B cell (primary cell): ENCODE results near the gene NOC4L. TPM values are rescaled to one million over a fixed set of nuclear protein-coding genes. Genes with fewer than 3 reads are reported as not detected.

Source experiments
- ATAC-seq: fragments of 200-7000 bp; cut with Tn5 transposase; one replicate; pipeline ENCODE4 v1.10.0; 2021; ENCODE audit warnings: low read depth, mild to moderate bottlenecking, moderate number of reproducible peaks, moderate library complexity
- CTCF ChIA-PET: fragments of 350-600 bp; sonication (Branson Sonifier 250); formaldehyde crosslinking; loops from one replicate; lab custom pipeline; 2021; ENCODE audit warnings: antibody characterized with exemption, inconsistent platforms; lab: Charles Lee
- POLR2A ChIA-PET: fragments of 350-600 bp; sonication (Branson Sonifier 250); formaldehyde crosslinking; loops from one replicate; lab custom pipeline; 2021; ENCODE audit warnings: antibody characterized with exemption; lab: Charles Lee
- DNase-seq: peaks from one replicate; pipeline ENCODE4 v3.0.0; 2013
- H2AFZ ChIP-seq: 2 replicates; pipeline ENCODE4 v1.6.1; 2012; ENCODE audit warnings: mild to moderate bottlenecking, low read depth, low read length; ENCODE audit not compliant: insufficient read depth, poor library complexity, severe bottlenecking
- H3K27ac ChIP-seq, 2 donors: 1 replicate in 1 of 2; 2 replicates in 1 of 2; pipeline ENCODE4 v1.5.1; 2012 to 2013; ENCODE audit warnings: low read length in 2 of 2, mild to moderate bottlenecking in 2 of 2, moderate library complexity in 1 of 2
- H3K27me3 ChIP-seq, 4 experiments: fragments of 200-600 bp in 1 of 4; sonication (generic) in 1 of 4; replicated peaks in 1 of 4; 1 replicate in 2 of 4; 2 replicates in 2 of 4; pipeline versions ENCODE4 v1.6.1 to v1.7.0; 2013 to 2016; ENCODE audit warnings: low read length in 3 of 4, mild to moderate bottlenecking in 2 of 4, mixed read lengths in 1 of 4, moderate library complexity in 1 of 4; ENCODE audit not compliant: insufficient read depth in 4 of 4, control insufficient read depth in 3 of 4; ENCODE audit errors: control extremely low read depth in 1 of 4
- H3K36me3 ChIP-seq, 2 experiments: replicated peaks in 1 of 2; 1 replicate in 1 of 2; 2 replicates in 1 of 2; pipeline versions ENCODE4 v1.6.1 to v1.7.1; 2013; ENCODE audit warnings: low read length in 1 of 2; ENCODE audit not compliant: insufficient read depth in 2 of 2, control insufficient read depth in 1 of 2; ENCODE audit errors: control extremely low read depth in 1 of 2, extremely low read depth in 1 of 2
- H3K4me1 ChIP-seq, 2 donors: fragments of 200-600 bp in 1 of 2; sonication (generic) in 1 of 2; 1 replicate in 1 of 2; 2 replicates in 1 of 2; pipeline versions ENCODE4 v1.5.1 to v1.6.1; 2013 to 2017; ENCODE audit warnings: low read length in 2 of 2; ENCODE audit not compliant: control insufficient read depth in 2 of 2, insufficient read depth in 2 of 2
- H3K4me2 ChIP-seq: replicated peaks from 2 replicates; pipeline ENCODE3; 2012; ENCODE audit warnings: mild to moderate bottlenecking, low read depth, low read length; ENCODE audit not compliant: poor library complexity, severe bottlenecking
- H3K4me3 ChIP-seq, 5 experiments: fragments of 200-600 bp in 1 of 5; sonication (generic) in 1 of 5; 1 replicate in 3 of 5; 2 replicates in 2 of 5; pipeline versions ENCODE4 v1.5.1 to v1.7.0; 2011 to 2016; ENCODE audit warnings: low read length in 4 of 5, mild to moderate bottlenecking in 4 of 5, low read depth in 2 of 5, control low read depth in 1 of 5, moderate library complexity in 1 of 5; ENCODE audit not compliant: insufficient read depth in 1 of 5; ENCODE audit errors: control extremely low read depth in 1 of 5, extremely low read depth in 1 of 5
- H3K79me2 ChIP-seq: fragments of 200-600 bp; sonication (generic); one replicate; pipeline ENCODE4 v1.6.0; 2016; ENCODE audit warnings: low read length; ENCODE audit not compliant: control insufficient read depth, insufficient read depth
- H3K9ac ChIP-seq: fragments of 200-600 bp; sonication (generic); 2 replicates; pipeline ENCODE4 v1.6.1; 2017; ENCODE audit warnings: mild to moderate bottlenecking, low read length, moderate library complexity
- H3K9me3 ChIP-seq, 3 donors: one replicate each; pipeline versions ENCODE4 v1.6.1 to v1.7.1; 2013; ENCODE audit warnings: low read length in 2 of 3; ENCODE audit not compliant: control insufficient read depth in 2 of 3, insufficient read depth in 1 of 3; ENCODE audit errors: control extremely low read depth in 1 of 3
- H4K20me1 ChIP-seq: 2 replicates; pipeline ENCODE4 v1.6.0; 2012; ENCODE audit warnings: mild to moderate bottlenecking, low read length; ENCODE audit not compliant: insufficient read depth, control insufficient read depth, poor library complexity, severe bottlenecking
- H3K27ac Mint-ChIP-seq: one replicate; pipeline ENCODE4 v1.8.0; 2021; ENCODE audit warnings: mixed read lengths
- H3K27me3 Mint-ChIP-seq: one replicate; pipeline ENCODE4 v1.8.0; 2021; ENCODE audit warnings: mixed read lengths
- H3K4me1 Mint-ChIP-seq: one replicate; pipeline ENCODE4 v1.8.0; 2021; ENCODE audit warnings: mixed read lengths
- H3K4me3 Mint-ChIP-seq: one replicate; pipeline ENCODE4 v1.8.0; 2021; ENCODE audit warnings: mixed read lengths
- H3K9me3 Mint-ChIP-seq: one replicate; pipeline ENCODE4 v1.8.0; 2022; ENCODE audit warnings: mixed read lengths; ENCODE audit not compliant: insufficient read depth
- CTCF ChIP-seq: fragments of 200-600 bp; IDR thresholded peaks from one replicate; pipeline ENCODE4 v1.8.0; 2022; ENCODE audit warnings: antibody characterized with exemption, mild to moderate bottlenecking
- EZH2 ChIP-seq: IDR thresholded peaks from 2 replicates; pipeline ENCODE4 v1.6.1; 2012; ENCODE audit warnings: borderline replicate concordance, low read depth, mild to moderate bottlenecking, moderate library complexity, low read length; ENCODE audit not compliant: insufficient read depth, poor library complexity, severe bottlenecking
- WGBS: methylation state at CpG from one replicate; pipeline ENCODE4 v1.1.5; 2013; ENCODE audit warnings: missing lambda C conversion rate; ENCODE audit not compliant: insufficient coverage; 5-methylcytosine and 5-hydroxymethylcytosine counted together
- intact Hi-C: fragments of 100-400 bp; cut with micrococcal nuclease; formaldehyde crosslinking; loops from one replicate; pipeline ENCODE4 v1.10.0; 2022
- polyA plus RNA-seq: library from polyadenylated mRNA; depleted of rRNA; stranded (reverse); fragments of >200 nt; gene quantifications from 2 replicates; pipeline ENCODE4 v1.2.3, GENCODE V29; 2012
- total RNA-seq, 2 donors: library from RNA; stranded (reverse); fragments of 120-200 nt in 1 of 2; gene quantifications; 1 replicate in 1 of 2; 2 replicates in 1 of 2; pipeline versions ENCODE4 v1.2.3 to v1.2.4, GENCODE V29; 2013 to 2022

NOC4L gene
- total and polyA plus RNA-seq, 2 donors (not counting 1 experiment from before 2014, with no cell fraction given), result 13.1 to 21.9 TPM

DNA sequence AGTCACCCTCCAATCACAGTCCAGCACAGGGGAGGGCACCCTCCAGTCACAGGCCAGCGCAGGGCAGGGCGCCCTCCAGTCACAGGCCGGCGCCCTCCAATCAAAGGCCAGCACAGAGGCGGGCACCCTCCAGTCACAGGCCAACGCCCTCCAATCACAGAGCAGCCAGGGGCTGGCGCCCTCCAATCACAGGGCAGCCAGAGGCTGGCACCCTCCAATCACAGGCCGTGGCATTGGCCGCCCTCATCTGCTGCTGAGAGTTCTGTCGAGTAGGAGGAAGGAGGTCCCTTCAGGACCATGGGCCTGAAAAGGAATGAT lies 26.7 kb upstream of the NOC4L start:
- H3K27ac Mint-ChIP-seq, result no peak overlapping the region
- Histone ChIP-seq H3K27ac (no peak overlapping the region), H3K4me1 (no peaks in the 10 kb centered on the region), H3K4me2 (no peak overlapping the region), H3K4me3 (no peak overlapping the region), H3K27me3 (no peaks in the 10 kb centered on the region), H3K9ac (no peak overlapping the region), H3K9me3 (no peaks in the 10 kb centered on the region), H2AFZ (no peak overlapping the region), H3K36me3 (peaks cover 12 to 39% of the 10 kb centered on the region in 2 experiments), H4K20me1 (no peaks in the 10 kb centered on the region), H3K79me2 (no peaks in the 10 kb centered on the region)
- H3K4me1 Mint-ChIP-seq, result no peaks in the 10 kb centered on the region
- H3K9me3 Mint-ChIP-seq, result no peaks in the 10 kb centered on the region
- CTCF ChIA-PET, result no interaction called here
- POLR2A ChIA-PET, result no interaction called here
- TF ChIP-seq CTCF, result no peak
- no peak for TF ChIP-seq EZH2
- DNase-seq (no peak), ATAC-seq (no peak)
- intact Hi-C loops, result no loop called here
- no peaks in the 10 kb centered on the region for H3K27me3 Mint-ChIP-seq
- H3K4me3 Mint-ChIP-seq, result no peak overlapping the region
- WGBS, result 92% methylated on average over 9 of the region's 10 CpGs

GRCh38 chr12:132118876-132119275 lies 25.4 kb upstream of the NOC4L start:
- no peak overlapping the region for H3K4me3 Mint-ChIP-seq
- no peaks in the 10 kb centered on the region for H3K9me3 Mint-ChIP-seq
- Histone ChIP-seq H3K27me3 (no peaks in the 10 kb centered on the region), H2AFZ (no peak overlapping the region), H3K79me2 (no peaks in the 10 kb centered on the region), H3K27ac (no peak overlapping the region), H3K9ac (no peak overlapping the region), H3K4me1 (no peaks in the 10 kb centered on the region), H3K4me3 (no peak overlapping the region), H3K9me3 (no peaks in the 10 kb centered on the region), H4K20me1 (no peaks in the 10 kb centered on the region), H3K36me3 (peaks cover 9 to 40% of the 10 kb centered on the region in 2 experiments), H3K4me2 (no peak overlapping the region)
- WGBS, result 97% methylated on average over 22 of the region's 22 CpGs
- H3K4me1 Mint-ChIP-seq, result no peaks in the 10 kb centered on the region
- TF ChIP-seq CTCF, result no peak
- no peak for TF ChIP-seq EZH2
- intact Hi-C loops, result no loop called here
- ChIA-PET POLR2A (no interaction called here), CTCF (no interaction called here)
- ATAC-seq (no peak), DNase-seq (no peak)
- H3K27me3 Mint-ChIP-seq, result no peaks in the 10 kb centered on the region
- no peak overlapping the region for H3K27ac Mint-ChIP-seq
